IPS-NIHi11 (cell line): ENCODE data around the gene SUPT5H.
A peak's percentile ranks its signal among the peaks of the same experiment; 100 is the strongest.
"Not testable (repeated sequence)": the region's sequence is repeated elsewhere in the genome, so short reads cannot be mapped to it uniquely, and the experiment has no call there.

Source experiments
- DNase-seq: peaks from one replicate; pipeline ENCODE4 v3.0.0; 2012; ENCODE audit warnings: mixed read lengths, low spot score

Gene SUPT5H

GRCh38 chr19:39425744-39426143 is 19.6 kb upstream of the SUPT5H start:
- DNase-seq = no peak

GRCh38 chr19:39426170-39426569 is 19.2 kb upstream of the SUPT5H start:
- no peak for DNase-seq

DNA sequence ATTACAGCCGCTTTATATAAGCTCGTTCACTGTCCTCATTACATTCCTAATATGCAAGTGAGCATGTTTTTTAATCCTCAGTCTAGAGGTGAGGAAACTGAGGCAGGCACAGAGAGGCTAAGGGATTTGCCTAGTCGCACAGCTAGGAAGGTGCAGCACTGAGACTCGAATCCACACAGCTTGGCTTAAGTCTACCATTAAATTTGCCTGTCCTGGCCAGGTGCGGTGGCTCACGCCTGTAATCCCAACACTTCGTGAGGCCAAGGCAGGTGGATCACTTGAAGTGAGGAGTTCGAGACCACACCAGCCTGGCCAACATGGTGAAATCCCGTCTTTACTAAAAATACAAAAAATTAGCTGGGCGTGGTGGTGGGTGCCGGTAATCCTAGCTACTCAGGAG is 17.7 kb upstream of the SUPT5H start:
- no peak for DNase-seq

- DNase-seq = peak; percentile 84
Measured at GRCh38 chr19:39428283-39429112, 16.9 kb upstream of the SUPT5H start.

- DNase-seq = no peak
Measured at GRCh38 chr19:39430675-39431593, 14.4 kb upstream of the SUPT5H start.

DNA sequence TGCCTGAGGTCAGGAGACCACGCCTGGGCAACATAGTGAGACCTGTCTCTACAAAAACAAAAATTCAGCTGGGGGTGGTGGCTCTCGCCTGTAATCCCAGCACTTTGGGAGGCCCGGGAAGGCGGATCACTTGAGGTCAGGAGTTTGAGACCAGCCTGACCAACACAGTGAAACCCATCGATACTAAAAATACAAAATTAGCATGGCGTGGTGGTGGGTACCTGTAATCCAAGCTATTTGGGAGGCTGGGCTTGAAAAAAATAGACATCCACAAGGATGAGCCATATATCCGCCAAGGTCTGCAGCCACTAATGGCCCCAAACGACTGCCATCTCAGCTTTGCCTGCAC is 12.7 kb upstream of the SUPT5H start:
- no peak for DNase-seq

DNA sequence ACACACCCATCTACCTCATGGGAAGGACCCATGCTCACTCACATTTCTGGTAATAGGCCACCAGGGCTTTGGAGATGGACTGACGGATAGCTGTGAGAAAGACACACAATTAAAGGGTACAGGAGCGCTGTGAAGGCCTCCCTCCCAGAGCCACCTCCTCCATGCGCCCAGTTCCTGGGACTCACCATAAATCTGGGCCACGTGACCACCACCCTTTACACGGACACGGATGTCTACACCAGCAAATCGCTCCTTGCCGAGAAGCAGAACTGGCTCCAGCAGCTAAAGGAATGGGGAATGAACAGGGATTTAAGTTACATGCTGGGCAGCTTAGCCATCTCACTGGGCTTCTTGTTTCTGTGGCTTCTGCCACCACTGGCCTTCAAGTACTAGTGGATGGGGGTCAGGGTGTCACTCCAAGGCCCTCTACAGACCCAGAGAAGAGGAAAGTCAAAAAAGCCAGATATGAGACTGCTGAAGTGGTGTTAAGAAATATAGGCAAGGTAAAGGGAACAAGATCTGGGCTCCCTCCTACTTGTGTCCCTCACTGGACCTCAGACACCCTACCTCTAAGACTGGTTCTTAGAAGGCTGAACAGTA is 11.8 kb upstream of the SUPT5H start:
- DNase-seq = no peak

DNA sequence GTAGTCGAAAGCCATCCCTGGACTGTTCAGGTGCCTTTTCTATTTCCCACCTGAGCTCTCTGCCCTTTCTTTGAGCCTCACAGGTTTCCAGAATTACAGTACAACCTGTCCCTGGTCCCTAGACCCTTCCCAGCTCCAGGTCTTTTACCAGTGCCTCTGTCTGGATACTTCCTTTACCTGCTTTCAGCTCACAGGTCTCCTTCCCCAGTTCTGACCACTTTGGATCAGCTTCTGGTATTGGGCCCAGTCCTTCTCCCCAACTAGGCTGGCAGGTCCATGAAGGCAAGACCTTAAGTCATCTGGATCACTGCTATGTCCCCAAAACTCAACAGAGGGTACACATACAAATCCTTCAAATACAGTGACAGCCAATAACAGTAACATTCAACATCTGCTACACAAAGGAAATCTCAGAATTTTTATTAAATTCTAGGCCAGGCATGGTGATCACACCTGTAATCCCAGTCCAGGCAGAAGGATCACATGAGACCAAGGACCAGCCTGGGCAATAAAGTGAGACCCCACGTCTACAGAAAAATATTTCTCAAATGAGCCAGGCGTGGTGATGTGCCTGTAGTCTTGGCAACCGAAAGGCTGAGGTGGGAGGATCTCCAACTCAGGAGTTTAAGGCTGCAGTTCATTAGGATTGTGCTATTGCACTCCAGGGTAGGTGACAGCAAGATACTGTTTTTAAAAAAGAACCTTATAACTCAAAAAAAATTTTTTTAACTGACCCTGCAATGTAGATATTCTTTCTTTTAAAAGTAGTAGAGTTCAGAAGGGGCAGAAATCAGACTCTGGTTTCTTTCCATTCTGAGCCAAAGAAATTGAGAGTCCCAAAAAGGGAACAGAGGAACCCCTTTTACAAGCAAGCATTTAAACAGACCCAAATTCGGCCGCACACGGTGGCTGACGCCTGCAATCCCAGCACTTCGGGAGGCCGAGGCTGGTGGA is 11.0 kb upstream of the SUPT5H start:
- DNase-seq = no peak

DNA sequence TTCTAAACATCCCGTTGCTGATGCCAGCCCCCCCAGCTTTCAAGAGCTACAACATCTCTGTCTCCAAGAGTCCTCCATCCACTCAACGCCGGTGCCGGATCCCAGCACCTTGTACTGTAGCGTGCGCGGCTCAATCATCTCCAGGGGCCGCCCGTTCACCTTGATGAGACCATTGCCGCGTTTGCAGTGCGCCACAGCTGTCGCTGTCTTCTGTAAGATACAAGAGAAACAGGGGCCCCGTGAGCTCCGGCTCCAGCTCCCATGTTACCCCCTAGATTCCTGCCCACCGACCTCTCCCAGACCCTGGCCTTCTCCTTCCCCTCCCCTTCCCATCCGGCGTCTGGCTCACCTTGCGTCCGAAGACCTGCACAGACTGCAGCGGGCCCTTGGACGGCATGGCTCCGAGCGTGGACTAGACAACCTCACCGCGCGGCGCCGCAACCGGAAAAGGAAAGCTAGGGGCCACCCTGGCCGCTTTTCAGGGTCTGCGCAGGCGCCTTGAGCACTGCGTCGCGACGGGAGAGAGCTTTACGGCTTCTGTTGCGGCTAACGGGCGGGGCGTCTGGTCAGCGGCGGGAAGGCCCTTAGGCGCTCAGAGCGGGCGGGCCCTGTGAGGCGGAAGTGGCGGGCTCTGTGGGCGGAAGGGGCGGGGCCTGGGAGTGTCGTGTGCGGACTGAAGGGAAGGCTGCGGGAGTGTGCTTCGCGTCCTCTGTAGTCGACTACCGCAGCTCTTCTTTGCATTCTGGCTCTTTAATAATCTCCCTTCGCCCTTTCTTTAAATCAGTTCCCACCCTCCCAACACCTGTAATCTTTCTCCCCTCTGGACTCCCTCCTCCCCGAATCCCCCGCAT is 9.7 kb upstream of the SUPT5H start, which contains the start of gene RPS16:
Gene RPS16 (minus strand): TSS at position 451 of the 851 bp plus-strand sequence. CDS start 54 bp downstream, at position 397.
- DNase-seq = peak; percentile 94

DNA sequence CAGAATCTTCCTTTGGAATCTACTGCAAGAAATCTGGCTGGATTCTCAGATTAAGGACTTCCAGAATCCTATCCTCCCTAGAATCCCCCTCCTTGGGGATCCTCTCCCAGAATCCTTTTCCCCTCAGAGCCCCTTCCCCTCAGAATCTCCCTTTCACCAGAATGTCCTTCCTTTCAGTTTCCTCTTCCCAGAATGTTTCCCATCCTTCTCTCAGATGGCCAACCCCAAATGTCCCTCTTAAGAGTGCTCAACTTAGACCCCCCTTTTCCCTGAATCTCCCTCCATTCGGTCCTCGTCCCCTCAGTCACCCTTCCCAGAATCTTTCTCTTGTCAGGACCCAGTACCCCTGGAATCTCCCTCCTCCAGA is 9.0 kb upstream of the SUPT5H start:
- DNase-seq = no peak

GRCh38 chr19:39438270-39438934 is 7.0 kb upstream of the SUPT5H start:
- DNase-seq = no peak

- no peak for DNase-seq
Measured at GRCh38 chr19:39444598-39445195, 685 bp upstream of the SUPT5H start.

GRCh38 chr19:39446365-39447084 is 1.1 kb downstream of the SUPT5H start:
- DNase-seq = no peak

DNA sequence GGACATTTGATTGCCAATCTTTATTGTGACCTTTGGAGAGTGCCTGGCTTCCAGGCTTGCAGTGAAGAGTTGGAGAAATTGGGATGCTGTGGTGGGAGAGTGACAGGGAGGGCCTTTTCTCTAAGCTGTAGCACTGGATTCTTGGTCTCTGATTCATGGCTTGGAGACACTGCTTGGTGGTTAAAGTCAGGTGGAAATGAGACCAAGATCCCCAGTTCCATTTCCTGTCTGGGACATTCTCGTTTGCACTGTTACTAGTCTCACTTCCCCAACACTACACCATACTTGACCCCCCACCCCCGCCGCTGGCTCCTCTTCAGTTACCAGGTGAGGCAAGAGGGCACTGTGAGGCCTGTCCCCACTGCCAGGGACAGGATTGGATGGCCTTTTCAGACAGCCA is 2.9 kb downstream of the SUPT5H start:
- DNase-seq = no peak

DNA sequence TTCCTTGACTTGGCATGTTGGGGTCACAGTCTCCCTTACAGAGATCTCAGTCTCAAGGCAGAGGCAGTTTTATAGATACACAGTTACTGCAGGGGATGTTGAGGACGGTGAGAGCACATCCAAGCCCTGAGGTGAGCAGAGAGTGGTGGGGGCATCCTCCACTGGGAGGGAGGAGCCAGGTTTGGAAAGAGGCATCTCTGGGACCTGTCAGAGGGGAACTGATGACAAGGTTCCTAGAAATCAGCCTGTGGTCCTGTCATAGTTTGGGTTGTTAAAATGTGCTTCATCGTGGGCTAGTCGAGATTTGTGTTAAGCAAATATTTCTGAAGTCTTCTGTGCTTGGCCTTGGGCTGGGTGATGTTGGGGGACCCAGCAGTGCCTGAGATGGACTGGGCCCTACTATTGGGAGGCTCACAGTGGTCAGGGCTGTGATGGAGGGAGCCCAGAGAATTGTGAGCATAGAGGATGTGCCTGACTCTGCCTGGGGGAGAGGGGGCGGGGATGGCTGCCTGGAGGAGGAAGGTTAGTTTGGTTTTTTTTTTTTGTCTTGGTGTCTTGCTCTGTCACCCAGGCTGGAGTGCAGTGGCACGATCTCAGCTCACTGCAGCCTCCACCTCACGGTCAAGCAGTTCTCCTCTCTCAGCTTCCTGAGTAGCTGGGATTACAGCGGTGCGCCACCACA is 3.9 kb downstream of the SUPT5H start:
- no peak for DNase-seq

DNA sequence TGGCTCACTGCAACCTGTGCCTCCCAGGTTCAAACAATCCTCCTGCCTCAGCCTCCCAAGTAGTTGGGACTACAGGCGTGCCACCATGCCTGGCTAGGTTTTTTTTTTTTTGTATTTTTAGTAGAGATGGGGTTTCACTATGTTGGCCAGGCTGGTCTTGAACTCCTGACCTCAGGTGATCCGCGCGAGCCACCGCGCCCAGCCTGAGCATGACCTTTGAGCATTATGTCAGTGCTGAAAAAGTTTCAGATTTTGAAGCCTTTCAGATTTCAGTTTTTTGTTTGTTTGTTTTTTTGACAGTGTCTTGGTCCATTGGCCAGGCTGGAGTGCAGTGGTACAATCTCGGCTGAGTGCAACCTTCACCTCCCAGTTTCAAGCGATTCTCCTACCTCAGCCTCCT is 5.9 kb downstream of the SUPT5H start:
- not testable (repeated sequence) for DNase-seq

DNA sequence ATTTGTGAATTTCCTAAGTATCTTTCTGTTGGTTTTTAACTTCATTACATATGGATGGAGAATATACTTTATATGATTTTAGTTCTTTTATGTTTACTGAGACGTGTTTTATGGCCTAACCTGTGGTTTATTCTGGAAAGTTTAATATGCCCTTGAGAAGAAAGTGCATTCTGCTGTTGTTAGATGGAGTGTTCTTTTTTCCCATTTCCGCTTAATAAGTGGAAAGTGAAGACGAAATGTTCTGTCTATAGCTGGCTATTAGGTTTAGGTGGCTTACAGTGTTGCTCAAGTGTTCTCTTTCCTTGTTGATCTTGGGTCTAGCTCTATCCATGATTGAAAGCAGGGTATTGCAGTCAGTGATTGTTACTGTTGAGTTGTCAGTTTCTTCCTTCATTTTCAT is 18.0 kb downstream of the SUPT5H start:
- DNase-seq = no peak
